SK-N-SH (cell line): Measurements from ENCODE around the gene SLCO4A1. TPM values are rescaled to one million over a fixed set of nuclear protein-coding genes. Genes with fewer than 3 reads are reported as not detected.

Experiments used
- CTCF ChIA-PET: fragments of 300-600, 350-600 bp; formaldehyde crosslinking; extraction: SDS; loops from one replicate; lab custom pipeline; 2021; lab: Yijun Ruan, JAX
- POLR2A ChIA-PET: fragments of 350-600 bp; sonication (Branson Sonifier 250); formaldehyde crosslinking; extraction: SDS; loops from one replicate; lab custom pipeline; 2020; ENCODE audit warnings: antibody characterized with exemption, inconsistent platforms; lab: Yijun Ruan, JAX
- DNase-seq: peaks from one replicate; pipeline ENCODE4 v3.0.0; 2012
- H2AFZ ChIP-seq: fragments of 200-600 bp; sonication (generic); 2 replicates; pipeline ENCODE4 v1.8.1; 2016; ENCODE audit warnings: antibody characterized with exemption, mild to moderate bottlenecking, low read depth
- H3F3A ChIP-seq: fragments of 200-600 bp; sonication (generic); replicated peaks from 2 replicates; pipeline ENCODE3; 2016; ENCODE audit warnings: antibody characterized with exemption, mild to moderate bottlenecking; ENCODE audit not compliant: insufficient read depth
- H3K27ac ChIP-seq, 2 experiments: fragments of 200-500 bp in 1 of 2; fragments of 200-600 bp in 1 of 2; sonication (Bioruptor generic) in 1 of 2; sonication (generic), shearing (Covaris generic) in 1 of 2; 2 replicates each; pipeline versions ENCODE4 v1.5.1 to v1.6.1; 2014 to 2016; ENCODE audit warnings: low read depth in 2 of 2, inconsistent platforms in 1 of 2, low read length in 1 of 2, mild to moderate bottlenecking in 1 of 2, mixed read lengths in 1 of 2
- H3K27me3 ChIP-seq: fragments of 200-600 bp; sonication (generic), shearing (Covaris generic); 2 replicates; pipeline ENCODE4 v1.6.1; 2016; ENCODE audit warnings: mixed run types; ENCODE audit not compliant: insufficient read depth
- H3K36me3 ChIP-seq, 2 experiments: fragments of 200-500 bp in 1 of 2; fragments of 200-600 bp in 1 of 2; sonication (Bioruptor generic) in 1 of 2; sonication (generic) in 1 of 2; replicated peaks in 1 of 2; 2 replicates each; pipeline versions ENCODE3 to v1.5.1; 2014 to 2016; ENCODE audit warnings: low read length in 1 of 2, mild to moderate bottlenecking in 1 of 2; ENCODE audit not compliant: insufficient read depth in 2 of 2, control insufficient read depth in 1 of 2
- H3K4me1 ChIP-seq, 2 experiments: fragments of 200-500 bp in 1 of 2; fragments of 200-600 bp in 1 of 2; sonication (Bioruptor generic) in 1 of 2; sonication (generic), shearing (Covaris generic) in 1 of 2; 2 replicates each; pipeline versions ENCODE4 v1.5.1 to v1.6.1; 2014 to 2016; ENCODE audit warnings: low read depth in 1 of 2, low read length in 1 of 2, mixed run types in 1 of 2; ENCODE audit not compliant: insufficient read depth in 2 of 2, control insufficient read depth in 1 of 2
- H3K4me2 ChIP-seq: fragments of 200-600 bp; sonication (generic), shearing (Covaris generic); 2 replicates; pipeline ENCODE4 v1.6.1; 2017; ENCODE audit warnings: mixed run types
- H3K4me3 ChIP-seq, 2 experiments: fragments of 200-500 bp in 1 of 2; fragments of 200-600 bp in 1 of 2; sonication (Bioruptor generic) in 1 of 2; sonication (generic), shearing (Covaris generic) in 1 of 2; 2 replicates each; pipeline versions ENCODE4 v1.5.1 to v1.8.1; 2014 to 2016; ENCODE audit warnings: low read depth in 2 of 2, inconsistent platforms in 1 of 2, low read length in 1 of 2, mild to moderate bottlenecking in 1 of 2, mixed read lengths in 1 of 2, moderate library complexity in 1 of 2
- H3K79me2 ChIP-seq: fragments of 200-600 bp; sonication (generic); 2 replicates; pipeline ENCODE4 v1.8.1; 2017; ENCODE audit warnings: mild to moderate bottlenecking; ENCODE audit not compliant: insufficient read depth
- H3K9ac ChIP-seq: fragments of 200-600 bp; sonication (generic); 2 replicates; pipeline ENCODE4 v1.6.1; 2017; ENCODE audit warnings: mixed run types
- H3K9me2 ChIP-seq: fragments of 200-600 bp; sonication (generic); 2 replicates; pipeline ENCODE4 v1.6.1; 2017; ENCODE audit warnings: mixed run types
- H3K9me3 ChIP-seq: fragments of 200-600 bp; sonication (generic); 2 replicates; pipeline ENCODE4 v1.6.1; 2017; ENCODE audit warnings: mixed run types, mild to moderate bottlenecking, moderate library complexity
- H4K20me1 ChIP-seq: fragments of 200-600 bp; sonication (generic); 2 replicates; pipeline ENCODE4 v1.6.1; 2017; ENCODE audit warnings: mild to moderate bottlenecking, mixed run types; ENCODE audit not compliant: insufficient read depth
- CHD2 ChIP-seq: fragments of 150-350 bp; IDR thresholded peaks from 2 replicates; pipeline ENCODE4 v1.6.1; 2018; ENCODE audit warnings: low read length; ENCODE audit not compliant: partially characterized antibody
- ELF1 ChIP-seq: IDR thresholded peaks from 2 replicates; pipeline ENCODE4 v1.4.0; 2012
- EP300 ChIP-seq, 2 experiments: IDR thresholded peaks; 2 replicates each; pipeline versions ENCODE4 v1.4.0 to v1.6.1; 2012; ENCODE audit warnings: borderline replicate concordance in 1 of 2, low read depth in 1 of 2, low read length in 1 of 2
- EZH2phosphoT487 ChIP-seq: fragments of 200-600 bp; sonication (generic); IDR thresholded peaks from 2 replicates; pipeline ENCODE4 v1.6.1; 2017; ENCODE audit warnings: low read depth, mixed run types, mild to moderate bottlenecking, antibody characterized with exemption, moderate library complexity, borderline replicate concordance
- FOXJ3 ChIP-seq: sonication (generic); formaldehyde crosslinking; IDR thresholded peaks from 2 replicates; pipeline ENCODE4 v1.5.1; 2020; ENCODE audit warnings: mild to moderate bottlenecking, missing genetic modification reagents
- FOXM1 ChIP-seq: IDR thresholded peaks from 2 replicates; pipeline ENCODE4 v1.4.0; 2012; ENCODE audit warnings: low read depth, mild to moderate bottlenecking
- GABPA ChIP-seq: IDR thresholded peaks from 2 replicates; pipeline ENCODE4 v1.4.0; 2012; ENCODE audit warnings: low read depth, mild to moderate bottlenecking
- MXI1 ChIP-seq: IDR thresholded peaks from 2 replicates; pipeline ENCODE4 v1.6.1; 2012; ENCODE audit warnings: mild to moderate bottlenecking, low read depth, low read length, improper control_type of control experiment
- NFIC ChIP-seq: IDR thresholded peaks from 2 replicates; pipeline ENCODE4 v1.4.0; 2012; ENCODE audit warnings: borderline replicate concordance
- NRF1 ChIP-seq: IDR thresholded peaks from 2 replicates; pipeline ENCODE4 v1.6.1; 2012; ENCODE audit warnings: low read depth, mild to moderate bottlenecking, low read length
- SMC3 ChIP-seq: IDR thresholded peaks from 2 replicates; pipeline ENCODE4 v1.6.1; 2012; ENCODE audit warnings: low read depth, low read length, improper control_type of control experiment
- TCF12 ChIP-seq: IDR thresholded peaks from 2 replicates; pipeline ENCODE4 v1.4.0; 2012
- WGBS: methylation state at CpG from one replicate; pipeline ENCODE4 v1.1.6; 2017; ENCODE audit warnings: low lambda C conversion rate; 5-methylcytosine and 5-hydroxymethylcytosine counted together
- polyA plus RNA-seq, 3 experiments: library from polyadenylated mRNA; depleted of rRNA; stranded (reverse); fragments of >200 nt; gene quantifications; 2 replicates each; pipeline ENCODE4 v1.2.3, GENCODE V29; 2012
- TF ChIP-seq, protein P1 (sequence below): IDR thresholded peaks from 2 replicates; pipeline ENCODE4 v1.4.0; 2012; ENCODE audit warnings: low read depth, borderline replicate concordance
- TF ChIP-seq, protein P2 (sequence below): IDR thresholded peaks from 2 replicates; pipeline ENCODE4 v1.4.0; 2012; ENCODE audit warnings: low read depth, borderline replicate concordance
- TF ChIP-seq, protein P3 (sequence below): fragments of 200-600 bp; sonication (generic); IDR thresholded peaks from 2 replicates; pipeline ENCODE4 v1.6.1; 2017; ENCODE audit warnings: antibody characterized with exemption, mild to moderate bottlenecking, moderate library complexity

SLCO4A1 gene
- polyA plus RNA-seq, 1 of the 3 experiments (the other 2 are of a cell fraction): 0.33 TPM

DNA sequence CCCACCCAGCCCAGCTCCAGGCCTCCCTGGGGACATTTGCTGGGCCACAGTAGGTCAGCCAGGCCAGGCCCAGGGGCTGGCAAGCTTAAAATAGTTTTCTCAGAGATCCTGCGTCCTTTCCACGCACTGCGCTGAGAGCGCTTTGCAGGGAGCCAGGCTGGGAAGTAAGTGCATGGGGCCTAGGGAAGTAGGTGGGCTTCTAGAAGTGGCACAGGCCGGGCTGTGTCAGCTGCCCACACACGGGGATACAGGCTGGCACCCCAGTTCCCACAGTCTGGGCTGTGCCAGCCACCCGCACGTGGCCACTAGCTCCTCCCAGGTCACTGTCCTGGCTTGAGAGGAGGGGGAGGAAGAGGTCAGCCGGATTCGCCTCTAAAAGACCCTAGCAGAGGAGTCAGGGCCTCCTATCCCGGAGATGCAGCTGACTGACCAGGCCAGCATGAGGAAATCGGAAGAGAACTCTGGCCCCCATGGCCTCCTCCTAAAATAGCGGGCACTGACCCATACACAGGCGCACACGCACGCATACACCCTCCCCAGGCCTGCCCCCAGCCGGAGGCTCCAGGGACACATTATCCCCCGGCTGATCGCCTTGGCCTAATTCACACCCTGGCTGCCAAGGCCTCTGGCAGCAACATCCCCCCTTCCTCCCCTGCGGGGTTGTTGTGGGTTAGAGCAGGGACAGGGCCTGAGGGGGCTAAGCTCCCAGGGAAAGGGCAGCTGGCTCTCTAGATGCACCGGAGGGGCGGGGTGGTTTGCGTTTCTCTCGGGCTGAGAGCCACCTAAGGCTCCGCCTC is 5.4 kb downstream of the SLCO4A1 start:
- H4K20me1 ChIP-seq: no peaks in the 10 kb centered on the region
- ChIA-PET CTCF (interaction anchor here (0.8 to 3.6 kb wide), 5 partner anchors 14 to 242 kb away, joined by 3 to 17 read pairs (median 4); no protein-coding TSS in a partner anchor), POLR2A (no interaction called here)
- peaks cover 0 to 91% of the 10 kb centered on the region in 2 experiments; a peak in 3 of 4 replicates for H3K4me1 ChIP-seq
- H3K4me3 ChIP-seq: no peak overlapping the region
- peaks cover 22% of the 10 kb centered on the region for H3K27me3 ChIP-seq
- no peak overlapping the region for H2AFZ ChIP-seq
- H3K27ac ChIP-seq: peak overlapping the region in 1 of 2 experiments; percentile 99; a peak in 1 of 4 replicates
- TF ChIP-seq EP300 (IDR thresholded peaks at IDR 0.05; ENCODE audit: borderline replicate concordance in 1 of 2, low read depth in 1 of 2, low read length in 1 of 2): no peak
- TF ChIP-seq FOXJ3: 0 out of 2 replicates have a peak, but pooled peaks have one; percentile 49
- TF ChIP-seq, protein P1, sequence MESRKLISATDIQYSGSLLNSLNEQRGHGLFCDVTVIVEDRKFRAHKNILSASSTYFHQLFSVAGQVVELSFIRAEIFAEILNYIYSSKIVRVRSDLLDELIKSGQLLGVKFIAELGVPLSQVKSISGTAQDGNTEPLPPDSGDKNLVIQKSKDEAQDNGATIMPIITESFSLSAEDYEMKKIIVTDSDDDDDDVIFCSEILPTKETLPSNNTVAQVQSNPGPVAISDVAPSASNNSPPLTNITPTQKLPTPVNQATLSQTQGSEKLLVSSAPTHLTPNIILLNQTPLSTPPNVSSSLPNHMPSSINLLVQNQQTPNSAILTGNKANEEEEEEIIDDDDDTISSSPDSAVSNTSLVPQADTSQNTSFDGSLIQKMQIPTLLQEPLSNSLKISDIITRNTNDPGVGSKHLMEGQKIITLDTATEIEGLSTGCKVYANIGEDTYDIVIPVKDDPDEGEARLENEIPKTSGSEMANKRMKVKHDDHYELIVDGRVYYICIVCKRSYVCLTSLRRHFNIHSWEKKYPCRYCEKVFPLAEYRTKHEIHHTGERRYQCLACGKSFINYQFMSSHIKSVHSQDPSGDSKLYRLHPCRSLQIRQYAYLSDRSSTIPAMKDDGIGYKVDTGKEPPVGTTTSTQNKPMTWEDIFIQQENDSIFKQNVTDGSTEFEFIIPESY: no peak
- no peak for TF ChIP-seq TCF12
- TF ChIP-seq ELF1: no peak
- WGBS: 88% methylated on average over 12 of the region's 25 CpGs
- no peaks in the 10 kb centered on the region for H3K36me3 ChIP-seq
- H3K9me2 ChIP-seq: no peaks in the 10 kb centered on the region
- no peaks in the 10 kb centered on the region for H3K9me3 ChIP-seq
- H3K79me2 ChIP-seq: no peaks in the 10 kb centered on the region
- H3K9ac ChIP-seq: no peak overlapping the region
- DNase-seq: no peak
- no peaks in the 10 kb centered on the region for H3F3A ChIP-seq
- H3K4me2 ChIP-seq: no peak overlapping the region

DNA sequence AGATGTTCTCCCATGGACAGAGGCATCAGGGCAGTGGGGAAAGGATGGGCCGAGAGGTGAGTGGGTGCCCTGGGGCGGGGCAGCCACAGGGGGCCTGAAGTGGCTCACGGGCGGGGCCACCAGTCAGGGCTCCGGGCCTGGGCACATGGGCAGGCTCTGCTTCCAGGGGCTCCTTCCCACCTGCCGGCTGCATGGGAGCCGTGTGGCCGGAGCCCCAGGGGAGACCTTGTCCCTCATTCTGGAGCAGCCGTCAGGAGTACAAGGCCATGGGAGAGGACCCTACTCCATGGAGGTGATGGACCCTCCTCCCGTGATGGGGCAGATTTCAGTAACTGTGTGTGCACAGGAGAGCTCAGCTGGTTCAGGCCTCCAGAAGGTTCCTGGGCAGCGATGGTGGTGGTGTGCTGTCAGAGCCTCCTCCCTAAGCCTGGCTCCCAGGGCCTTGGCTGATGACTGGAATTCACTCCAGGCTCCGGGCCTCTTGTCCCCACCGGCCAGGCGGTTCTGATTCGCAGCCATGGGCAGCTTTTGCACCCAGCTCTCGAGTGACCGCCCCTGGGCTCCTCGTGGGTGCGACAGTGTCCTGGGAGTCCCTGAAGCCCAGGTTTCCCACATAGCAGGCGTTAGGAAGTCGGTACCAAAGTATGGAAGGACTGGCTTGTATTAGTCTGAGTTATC is 6.2 kb downstream of the SLCO4A1 start:
- TF ChIP-seq, protein P2, sequence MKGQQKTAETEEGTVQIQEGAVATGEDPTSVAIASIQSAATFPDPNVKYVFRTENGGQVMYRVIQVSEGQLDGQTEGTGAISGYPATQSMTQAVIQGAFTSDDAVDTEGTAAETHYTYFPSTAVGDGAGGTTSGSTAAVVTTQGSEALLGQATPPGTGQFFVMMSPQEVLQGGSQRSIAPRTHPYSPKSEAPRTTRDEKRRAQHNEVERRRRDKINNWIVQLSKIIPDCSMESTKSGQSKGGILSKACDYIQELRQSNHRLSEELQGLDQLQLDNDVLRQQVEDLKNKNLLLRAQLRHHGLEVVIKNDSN: no peak
- no peak for TF ChIP-seq EZH2phosphoT487
- no peak for TF ChIP-seq TCF12
- TF ChIP-seq, protein P1: no peak
- TF ChIP-seq GABPA: no peak
- TF ChIP-seq SMC3: no peak
- TF ChIP-seq, protein P3, sequence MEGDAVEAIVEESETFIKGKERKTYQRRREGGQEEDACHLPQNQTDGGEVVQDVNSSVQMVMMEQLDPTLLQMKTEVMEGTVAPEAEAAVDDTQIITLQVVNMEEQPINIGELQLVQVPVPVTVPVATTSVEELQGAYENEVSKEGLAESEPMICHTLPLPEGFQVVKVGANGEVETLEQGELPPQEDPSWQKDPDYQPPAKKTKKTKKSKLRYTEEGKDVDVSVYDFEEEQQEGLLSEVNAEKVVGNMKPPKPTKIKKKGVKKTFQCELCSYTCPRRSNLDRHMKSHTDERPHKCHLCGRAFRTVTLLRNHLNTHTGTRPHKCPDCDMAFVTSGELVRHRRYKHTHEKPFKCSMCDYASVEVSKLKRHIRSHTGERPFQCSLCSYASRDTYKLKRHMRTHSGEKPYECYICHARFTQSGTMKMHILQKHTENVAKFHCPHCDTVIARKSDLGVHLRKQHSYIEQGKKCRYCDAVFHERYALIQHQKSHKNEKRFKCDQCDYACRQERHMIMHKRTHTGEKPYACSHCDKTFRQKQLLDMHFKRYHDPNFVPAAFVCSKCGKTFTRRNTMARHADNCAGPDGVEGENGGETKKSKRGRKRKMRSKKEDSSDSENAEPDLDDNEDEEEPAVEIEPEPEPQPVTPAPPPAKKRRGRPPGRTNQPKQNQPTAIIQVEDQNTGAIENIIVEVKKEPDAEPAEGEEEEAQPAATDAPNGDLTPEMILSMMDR: no peak
- TF ChIP-seq FOXM1: no peak
- TF ChIP-seq NRF1: no peak
- TF ChIP-seq CHD2: no peak
- TF ChIP-seq MXI1: no peak
- no peak for TF ChIP-seq NFIC
- H3K4me1 ChIP-seq: peaks cover 0 to 96% of the 10 kb centered on the region in 2 experiments; a peak in 3 of 4 replicates
- POLR2A ChIA-PET: no interaction called here
- 83% methylated on average over 13 of the region's 21 CpGs for WGBS
- no peaks in the 10 kb centered on the region for H3K9me2 ChIP-seq
- no peaks in the 10 kb centered on the region for H4K20me1 ChIP-seq
- no peaks in the 10 kb centered on the region for H3K9me3 ChIP-seq
- no peak overlapping the region for H3K9ac ChIP-seq
- no peak for DNase-seq
- H3K4me2 ChIP-seq: no peak overlapping the region
- H3K27me3 ChIP-seq: peaks cover 15% of the 10 kb centered on the region
- no peaks in the 10 kb centered on the region for H3K79me2 ChIP-seq
- H3K4me3 ChIP-seq: no peak overlapping the region
- no peak overlapping the region for H2AFZ ChIP-seq
- CTCF ChIA-PET: interaction anchor here (0.7 to 3.6 kb wide), 6 partner anchors 15 to 243 kb away, joined by 3 to 17 read pairs (median 4); no protein-coding TSS in a partner anchor
- no peaks in the 10 kb centered on the region for H3F3A ChIP-seq
- H3K27ac ChIP-seq: peak overlapping the region in 1 of 2 experiments; percentile 99; a peak in 1 of 4 replicates
- no peaks in the 10 kb centered on the region for H3K36me3 ChIP-seq
